SK-N-SH (cell line): ENCODE data around the gene OVOL3. TPM values are rescaled to one million over a fixed set of nuclear protein-coding genes. Genes with fewer than 3 reads are reported as not detected.

Source experiments
- CTCF ChIA-PET: fragments of 300-600, 350-600 bp; formaldehyde crosslinking; extraction: SDS; loops from one replicate; lab custom pipeline; 2021; lab: Yijun Ruan, JAX
- POLR2A ChIA-PET: fragments of 350-600 bp; sonication (Branson Sonifier 250); formaldehyde crosslinking; extraction: SDS; loops from one replicate; lab custom pipeline; 2020; ENCODE audit warnings: antibody characterized with exemption, inconsistent platforms; lab: Yijun Ruan, JAX
- DNase-seq: peaks from one replicate; pipeline ENCODE4 v3.0.0; 2012
- H2AFZ ChIP-seq: fragments of 200-600 bp; sonication (generic); 2 replicates; pipeline ENCODE4 v1.8.1; 2016; ENCODE audit warnings: antibody characterized with exemption, mild to moderate bottlenecking, low read depth
- H3F3A ChIP-seq: fragments of 200-600 bp; sonication (generic); replicated peaks from 2 replicates; pipeline ENCODE3; 2016; ENCODE audit warnings: antibody characterized with exemption, mild to moderate bottlenecking; ENCODE audit not compliant: insufficient read depth
- H3K27ac ChIP-seq, 2 experiments: fragments of 200-500 bp in 1 of 2; fragments of 200-600 bp in 1 of 2; sonication (Bioruptor generic) in 1 of 2; sonication (generic), shearing (Covaris generic) in 1 of 2; 2 replicates each; pipeline versions ENCODE4 v1.5.1 to v1.6.1; 2014 to 2016; ENCODE audit warnings: low read depth in 2 of 2, inconsistent platforms in 1 of 2, low read length in 1 of 2, mild to moderate bottlenecking in 1 of 2, mixed read lengths in 1 of 2
- H3K27me3 ChIP-seq: fragments of 200-600 bp; sonication (generic), shearing (Covaris generic); 2 replicates; pipeline ENCODE4 v1.6.1; 2016; ENCODE audit warnings: mixed run types; ENCODE audit not compliant: insufficient read depth
- H3K36me3 ChIP-seq, 2 experiments: fragments of 200-500 bp in 1 of 2; fragments of 200-600 bp in 1 of 2; sonication (Bioruptor generic) in 1 of 2; sonication (generic) in 1 of 2; replicated peaks in 1 of 2; 2 replicates each; pipeline versions ENCODE3 to v1.5.1; 2014 to 2016; ENCODE audit warnings: low read length in 1 of 2, mild to moderate bottlenecking in 1 of 2; ENCODE audit not compliant: insufficient read depth in 2 of 2, control insufficient read depth in 1 of 2
- H3K4me1 ChIP-seq, 2 experiments: fragments of 200-500 bp in 1 of 2; fragments of 200-600 bp in 1 of 2; sonication (Bioruptor generic) in 1 of 2; sonication (generic), shearing (Covaris generic) in 1 of 2; 2 replicates each; pipeline versions ENCODE4 v1.5.1 to v1.6.1; 2014 to 2016; ENCODE audit warnings: low read depth in 1 of 2, low read length in 1 of 2, mixed run types in 1 of 2; ENCODE audit not compliant: insufficient read depth in 2 of 2, control insufficient read depth in 1 of 2
- H3K4me2 ChIP-seq: fragments of 200-600 bp; sonication (generic), shearing (Covaris generic); 2 replicates; pipeline ENCODE4 v1.6.1; 2017; ENCODE audit warnings: mixed run types
- H3K4me3 ChIP-seq, 2 experiments: fragments of 200-500 bp in 1 of 2; fragments of 200-600 bp in 1 of 2; sonication (Bioruptor generic) in 1 of 2; sonication (generic), shearing (Covaris generic) in 1 of 2; 2 replicates each; pipeline versions ENCODE4 v1.5.1 to v1.8.1; 2014 to 2016; ENCODE audit warnings: low read depth in 2 of 2, inconsistent platforms in 1 of 2, low read length in 1 of 2, mild to moderate bottlenecking in 1 of 2, mixed read lengths in 1 of 2, moderate library complexity in 1 of 2
- H3K79me2 ChIP-seq: fragments of 200-600 bp; sonication (generic); 2 replicates; pipeline ENCODE4 v1.8.1; 2017; ENCODE audit warnings: mild to moderate bottlenecking; ENCODE audit not compliant: insufficient read depth
- H3K9ac ChIP-seq: fragments of 200-600 bp; sonication (generic); 2 replicates; pipeline ENCODE4 v1.6.1; 2017; ENCODE audit warnings: mixed run types
- H3K9me2 ChIP-seq: fragments of 200-600 bp; sonication (generic); 2 replicates; pipeline ENCODE4 v1.6.1; 2017; ENCODE audit warnings: mixed run types
- H3K9me3 ChIP-seq: fragments of 200-600 bp; sonication (generic); 2 replicates; pipeline ENCODE4 v1.6.1; 2017; ENCODE audit warnings: mixed run types, mild to moderate bottlenecking, moderate library complexity
- H4K20me1 ChIP-seq: fragments of 200-600 bp; sonication (generic); 2 replicates; pipeline ENCODE4 v1.6.1; 2017; ENCODE audit warnings: mild to moderate bottlenecking, mixed run types; ENCODE audit not compliant: insufficient read depth
- ELF1 ChIP-seq: IDR thresholded peaks from 2 replicates; pipeline ENCODE4 v1.4.0; 2012
- EP300 ChIP-seq, 2 experiments: IDR thresholded peaks; 2 replicates each; pipeline versions ENCODE4 v1.4.0 to v1.6.1; 2012; ENCODE audit warnings: borderline replicate concordance in 1 of 2, low read depth in 1 of 2, low read length in 1 of 2
- EZH2phosphoT487 ChIP-seq: fragments of 200-600 bp; sonication (generic); IDR thresholded peaks from 2 replicates; pipeline ENCODE4 v1.6.1; 2017; ENCODE audit warnings: low read depth, mixed run types, mild to moderate bottlenecking, antibody characterized with exemption, moderate library complexity, borderline replicate concordance
- FOSL2 ChIP-seq: IDR thresholded peaks from 2 replicates; pipeline ENCODE4 v1.4.0; 2012; ENCODE audit warnings: low read depth, mild to moderate bottlenecking, moderate library complexity, borderline replicate concordance
- FOXJ3 ChIP-seq: sonication (generic); formaldehyde crosslinking; IDR thresholded peaks from 2 replicates; pipeline ENCODE4 v1.5.1; 2020; ENCODE audit warnings: mild to moderate bottlenecking, missing genetic modification reagents
- FOXM1 ChIP-seq: IDR thresholded peaks from 2 replicates; pipeline ENCODE4 v1.4.0; 2012; ENCODE audit warnings: low read depth, mild to moderate bottlenecking
- GATA2 ChIP-seq: sonication (generic); formaldehyde crosslinking; IDR thresholded peaks from 2 replicates; pipeline ENCODE4 v1.5.0; 2020; ENCODE audit warnings: mild to moderate bottlenecking, missing genetic modification reagents
- MEF2A ChIP-seq: IDR thresholded peaks from 2 replicates; pipeline ENCODE4 v1.4.0; 2012; ENCODE audit warnings: low read depth, borderline replicate concordance
- NRF1 ChIP-seq: IDR thresholded peaks from 2 replicates; pipeline ENCODE4 v1.6.1; 2012; ENCODE audit warnings: low read depth, mild to moderate bottlenecking, low read length
- POLR2AphosphoS5 ChIP-seq: IDR thresholded peaks from 2 replicates; pipeline ENCODE4 v1.6.1; 2012; ENCODE audit warnings: low read depth, low read length
- RCOR1 ChIP-seq: fragments of 150-350 bp; IDR thresholded peaks from 2 replicates; pipeline ENCODE4 v1.6.1; 2017; ENCODE audit warnings: antibody characterized with exemption, low read length
- RXRA ChIP-seq: IDR thresholded peaks from 2 replicates; pipeline ENCODE4 v1.4.0; 2012; ENCODE audit warnings: low read depth, mild to moderate bottlenecking, borderline replicate concordance
- SIN3A ChIP-seq: IDR thresholded peaks from 2 replicates; pipeline ENCODE4 v1.6.1; 2012; ENCODE audit warnings: low read depth, mild to moderate bottlenecking, low read length, moderate library complexity, borderline replicate concordance
- SMC3 ChIP-seq: IDR thresholded peaks from 2 replicates; pipeline ENCODE4 v1.6.1; 2012; ENCODE audit warnings: low read depth, low read length, improper control_type of control experiment
- TAF1 ChIP-seq: IDR thresholded peaks from 2 replicates; pipeline ENCODE4 v1.6.1; 2012; ENCODE audit warnings: low read depth, mild to moderate bottlenecking, low read length, moderate library complexity, borderline replicate concordance
- TCF12 ChIP-seq: IDR thresholded peaks from 2 replicates; pipeline ENCODE4 v1.4.0; 2012
- TEAD4 ChIP-seq: IDR thresholded peaks from 2 replicates; pipeline ENCODE4 v1.4.0; 2012; ENCODE audit warnings: mild to moderate bottlenecking, borderline replicate concordance; ENCODE audit not compliant: insufficient read depth
- USF2 ChIP-seq: fragments of 150-350 bp; IDR thresholded peaks from 2 replicates; pipeline ENCODE4 v1.6.1; 2017; ENCODE audit warnings: antibody characterized with exemption, low read length, low read depth, borderline replicate concordance
- YY1 ChIP-seq: IDR thresholded peaks from 2 replicates; pipeline ENCODE4 v1.4.0; 2012; ENCODE audit warnings: low read depth, mild to moderate bottlenecking
- ZBTB33 ChIP-seq: IDR thresholded peaks from 2 replicates; pipeline ENCODE4 v1.4.0; 2012; ENCODE audit warnings: low read depth, borderline replicate concordance
- WGBS: methylation state at CpG from one replicate; pipeline ENCODE4 v1.1.6; 2017; ENCODE audit warnings: low lambda C conversion rate; 5-methylcytosine and 5-hydroxymethylcytosine counted together
- polyA plus RNA-seq, 3 experiments: library from polyadenylated mRNA; depleted of rRNA; stranded (reverse); fragments of >200 nt; gene quantifications; 2 replicates each; pipeline ENCODE4 v1.2.3, GENCODE V29; 2012

Gene OVOL3
- polyA plus RNA-seq, 1 of the 3 experiments (the other 2 are of a cell fraction), result not detected

- ChIA-PET CTCF (no interaction called here), POLR2A (no interaction called here)
- no peaks in the 10 kb centered on the region for H3K27me3 ChIP-seq
- H3K4me2 ChIP-seq, result no peak overlapping the region
- H3K9me2 ChIP-seq, result no peaks in the 10 kb centered on the region
- 97% methylated on average over 3 of the region's 3 CpGs for WGBS
- no peak overlapping the region for H3K4me3 ChIP-seq
- H3F3A ChIP-seq, result no peaks in the 10 kb centered on the region
- H4K20me1 ChIP-seq, result no peaks in the 10 kb centered on the region
- H3K9me3 ChIP-seq, result no peaks in the 10 kb centered on the region
- no peak for TF ChIP-seq ZBTB33
- no peak for TF ChIP-seq MEF2A
- no peak for TF ChIP-seq TAF1
- no peak for TF ChIP-seq POLR2AphosphoS5
- TF ChIP-seq TEAD4, result no peak
- TF ChIP-seq EP300 (IDR thresholded peaks at IDR 0.05; ENCODE audit: borderline replicate concordance in 1 of 2, low read depth in 1 of 2, low read length in 1 of 2), result no peak
- TF ChIP-seq GATA2, result no peak
- TF ChIP-seq SIN3A, result no peak
- TF ChIP-seq SMC3, result no peak
- TF ChIP-seq FOSL2, result no peak
- no peak for TF ChIP-seq FOXJ3
- TF ChIP-seq ELF1, result no peak
- no peak for TF ChIP-seq TCF12
- no peak for TF ChIP-seq RCOR1
- no peak for TF ChIP-seq NRF1
- no peaks in the 10 kb centered on the region for H3K4me1 ChIP-seq
- no peaks in the 10 kb centered on the region for H3K79me2 ChIP-seq
- H3K36me3 ChIP-seq, result peaks cover 12 to 15% of the 10 kb centered on the region in 2 experiments
- H3K9ac ChIP-seq, result no peak overlapping the region
- DNase-seq, result no peak
- no peak overlapping the region for H2AFZ ChIP-seq
- no peak overlapping the region for H3K27ac ChIP-seq
Observed at GRCh38 chr19:36081385-36081784, 29.6 kb upstream of the OVOL3 start.

- H4K20me1 ChIP-seq, result no peaks in the 10 kb centered on the region
- TF ChIP-seq SMC3 (no peak), ZBTB33 (no peak), FOSL2 (no peak), USF2 (no peak), ELF1 (no peak), TEAD4 (no peak), YY1 (no peak), RXRA (no peak), POLR2AphosphoS5 (no peak), EZH2phosphoT487 (no peak), TCF12 (no peak), SIN3A (no peak), FOXM1 (no peak)
- H3K9me3 ChIP-seq, result no peaks in the 10 kb centered on the region
- POLR2A ChIA-PET, result no interaction called here
- H2AFZ ChIP-seq, result no peak overlapping the region
- CTCF ChIA-PET, result no interaction called here
- no peaks in the 10 kb centered on the region for H3K79me2 ChIP-seq
- no peak overlapping the region for H3K4me2 ChIP-seq
- no peaks in the 10 kb centered on the region for H3K27me3 ChIP-seq
- no peaks in the 10 kb centered on the region for H3K4me1 ChIP-seq
- no peak for DNase-seq
- WGBS, result 86% methylated on average over 7 of the region's 7 CpGs
- no peaks in the 10 kb centered on the region for H3F3A ChIP-seq
- H3K9ac ChIP-seq, result no peak overlapping the region
- no peaks in the 10 kb centered on the region for H3K9me2 ChIP-seq
- peaks cover 9 to 15% of the 10 kb centered on the region in 2 experiments for H3K36me3 ChIP-seq
- H3K27ac ChIP-seq, result no peak overlapping the region
- H3K4me3 ChIP-seq, result no peak overlapping the region
Observed at GRCh38 chr19:36081894-36082293, 29.0 kb upstream of the OVOL3 start.
